Keratinocyte (primary cell): Measurements from ENCODE around the gene KPNA1. TPM values are rescaled to one million over a fixed set of nuclear protein-coding genes. Genes with fewer than 3 reads are reported as not detected.
"Not testable (repeated sequence)": the region's sequence is repeated elsewhere in the genome, so short reads cannot be mapped to it uniquely, and the experiment has no call there.

Experiments used
- DNase-seq: peaks from one replicate; pipeline ENCODE4 v3.0.0-alpha.2; 2011; ENCODE audit warnings: low read depth, missing footprints, low spot score
- FAIRE-seq: peaks from 2 replicates; lab custom pipeline; 2011; peaks lifted over from hg19 to GRCh38; lab: Jason Lieb, UNC
- H2AFZ ChIP-seq: 2 replicates; pipeline ENCODE4 v1.6.0; 2012; ENCODE audit warnings: low read length, control low read depth, inconsistent platforms; ENCODE audit not compliant: control insufficient read depth
- H3K27ac ChIP-seq: 2 replicates; pipeline ENCODE4 v1.5.1; 2011; ENCODE audit warnings: low read length; ENCODE audit not compliant: control insufficient read depth, insufficient read depth
- H3K27me3 ChIP-seq: 3 replicates; pipeline ENCODE4 v1.6.0; 2011; ENCODE audit warnings: low read length; ENCODE audit not compliant: control insufficient read depth, insufficient read depth; ENCODE audit errors: extremely low read depth
- H3K36me3 ChIP-seq, 2 experiments: 2 replicates in 1 of 2; 3 replicates in 1 of 2; pipeline ENCODE4 v1.5.1; 2011; ENCODE audit warnings: low read length in 2 of 2, mild to moderate bottlenecking in 1 of 2; ENCODE audit not compliant: control insufficient read depth in 2 of 2, insufficient read depth in 2 of 2; ENCODE audit errors: extremely low read depth in 1 of 2
- H3K4me1 ChIP-seq: 3 replicates; pipeline ENCODE4 v1.5.1; 2011; ENCODE audit warnings: low read length; ENCODE audit not compliant: control insufficient read depth, insufficient read depth; ENCODE audit errors: extremely low read depth
- H3K4me2 ChIP-seq: 3 replicates; pipeline ENCODE4 v1.6.0; 2011; ENCODE audit warnings: low read depth, low read length; ENCODE audit not compliant: control insufficient read depth, insufficient read depth; ENCODE audit errors: extremely low read depth
- H3K4me3 ChIP-seq, 3 experiments: fragments of 200-600 bp in 1 of 3; sonication (generic) in 1 of 3; 2 replicates in 2 of 3; 3 replicates in 1 of 3; pipeline ENCODE4 v1.5.1; 2011 to 2016; ENCODE audit warnings: low read length in 3 of 3, mild to moderate bottlenecking in 3 of 3, control low read depth in 2 of 3, inconsistent platforms in 1 of 3, low read depth in 1 of 3, mixed read lengths in 1 of 3, mixed run types in 1 of 3, moderate library complexity in 1 of 3; ENCODE audit not compliant: control insufficient read depth in 2 of 3, insufficient read depth in 2 of 3; ENCODE audit errors: extremely low read depth in 1 of 3
- H3K79me2 ChIP-seq: 2 replicates; pipeline ENCODE4 v1.6.0; 2012; ENCODE audit warnings: low read length; ENCODE audit not compliant: control insufficient read depth, insufficient read depth
- H3K9ac ChIP-seq: 3 replicates; pipeline ENCODE4 v1.6.0; 2011; ENCODE audit warnings: low read length; ENCODE audit not compliant: control insufficient read depth, insufficient read depth; ENCODE audit errors: extremely low read depth
- H3K9me1 ChIP-seq: 3 replicates; pipeline ENCODE4 v1.6.0; 2011; ENCODE audit warnings: low read length; ENCODE audit not compliant: control insufficient read depth, insufficient read depth; ENCODE audit errors: extremely low read depth
- H3K9me3 ChIP-seq: 2 replicates; pipeline ENCODE4 v1.5.1; 2012; ENCODE audit warnings: low read depth, low read length; ENCODE audit not compliant: control insufficient read depth
- H4K20me1 ChIP-seq: 3 replicates; pipeline ENCODE4 v1.6.0; 2011; ENCODE audit warnings: low read length; ENCODE audit not compliant: control insufficient read depth, insufficient read depth; ENCODE audit errors: extremely low read depth
- CTCF ChIP-seq, 3 experiments: IDR thresholded peaks in 1 of 3; conservative IDR thresholded peaks in 1 of 3; optimal IDR thresholded peaks in 1 of 3; 2 replicates in 2 of 3; 3 replicates in 1 of 3; pipeline versions ENCODE3 to v1.5.1; 2011; ENCODE audit warnings: low read length in 3 of 3, mild to moderate bottlenecking in 3 of 3, moderate library complexity in 2 of 3, control low read depth in 1 of 3, inconsistent platforms in 1 of 3; ENCODE audit not compliant: insufficient read depth in 2 of 3; ENCODE audit errors: extremely low read depth in 1 of 3
- EZH2 ChIP-seq: IDR thresholded peaks from one replicate; pipeline ENCODE4 v1.6.1; 2012; ENCODE audit warnings: inconsistent platforms, mild to moderate bottlenecking, low read length, moderate library complexity
- dilution Hi-C: fragments of 300-500 bp; cut with MboI; formaldehyde crosslinking; loops from one replicate; pipeline ENCODE4 v1.7.0; 2020; ENCODE audit warnings: low sequenced_read_pairs; ENCODE audit not compliant: extremely low pct_ligation_motif_present
- polyA plus RNA-seq, 5 experiments: library from polyadenylated mRNA; depleted of rRNA in 3 of 5; stranded (reverse) in 3 of 5; stranded (forward) in 1 of 5; unstranded in 1 of 5; fragments of >200 nt; gene quantifications; 1 replicate in 1 of 5; 2 replicates in 3 of 5; 3 replicates in 1 of 5; pipeline versions ENCODE4 v1.2.1 to v1.2.3, GENCODE V29; 2011 to 2012; ENCODE audit warnings: missing spikeins in 2 of 5, low read depth in 1 of 5, low replicate concordance in 1 of 5

The KPNA1 gene
- polyA plus RNA-seq, 1 donor (not counting 4 experiments of a cell fraction or from before 2014, with no cell fraction given) = 66.7 TPM

- no peak overlapping the region for H3K27ac ChIP-seq
- no peak overlapping the region for H3K4me2 ChIP-seq
- H3K27me3 ChIP-seq = no peaks in the 10 kb centered on the region
- peaks cover 3% of the 10 kb centered on the region for H3K9me1 ChIP-seq
- TF ChIP-seq CTCF (optimal IDR thresholded peaks at IDR 0.05 in 1 of 3, IDR thresholded peaks at IDR 0.05 in 1 of 3, conservative IDR thresholded peaks at IDR 0.05 in 1 of 3; ENCODE audit: extremely low read depth in 1 of 3, insufficient read depth in 2 of 3, low read length in 3 of 3) = no peak
- no peak for TF ChIP-seq EZH2
- H3K9me3 ChIP-seq = no peaks in the 10 kb centered on the region
- no peak overlapping the region for H3K9ac ChIP-seq
- FAIRE-seq (no peak), DNase-seq (no peak)
- H2AFZ ChIP-seq = no peak overlapping the region
- H3K4me1 ChIP-seq = peaks cover 7% of the 10 kb centered on the region
- H3K36me3 ChIP-seq = no peaks in the 10 kb centered on the region
- peaks cover 95% of the 10 kb centered on the region for H3K79me2 ChIP-seq
- dilution Hi-C loops = no loop called here
- H3K4me3 ChIP-seq = no peak overlapping the region
- peaks cover 27% of the 10 kb centered on the region for H4K20me1 ChIP-seq
These were observed 9.1 kb downstream of the KPNA1 start for GRCh38 chr3:122505676-122506075.

GRCh38 chr3:122502941-122503340 lies 11.8 kb downstream of the KPNA1 start:
- no peaks in the 10 kb centered on the region for H3K9me3 ChIP-seq
- no peak overlapping the region for H2AFZ ChIP-seq
- no peaks in the 10 kb centered on the region for H3K9me1 ChIP-seq
- DNase-seq (no peak), FAIRE-seq (no peak)
- no peak overlapping the region for H3K9ac ChIP-seq
- H3K4me1 ChIP-seq = peaks cover 5% of the 10 kb centered on the region
- H3K79me2 ChIP-seq = peaks cover 75% of the 10 kb centered on the region
- no peak for TF ChIP-seq EZH2
- no peak overlapping the region for H3K4me3 ChIP-seq
- H3K27me3 ChIP-seq = no peaks in the 10 kb centered on the region
- dilution Hi-C loops = no loop called here
- H3K36me3 ChIP-seq = no peaks in the 10 kb centered on the region
- peaks cover 17% of the 10 kb centered on the region for H4K20me1 ChIP-seq
- no peak overlapping the region for H3K27ac ChIP-seq
- H3K4me2 ChIP-seq = no peak overlapping the region

- no peaks in the 10 kb centered on the region for H3K36me3 ChIP-seq
- dilution Hi-C loops = no loop called here
- H2AFZ ChIP-seq = no peak overlapping the region
- H3K27me3 ChIP-seq = no peaks in the 10 kb centered on the region
- peaks cover 67% of the 10 kb centered on the region for H3K79me2 ChIP-seq
- no peaks in the 10 kb centered on the region for H3K9me3 ChIP-seq
- TF ChIP-seq EZH2 (no peak), CTCF (optimal IDR thresholded peaks at IDR 0.05 in 1 of 3, IDR thresholded peaks at IDR 0.05 in 1 of 3, conservative IDR thresholded peaks at IDR 0.05 in 1 of 3; ENCODE audit: extremely low read depth in 1 of 3, insufficient read depth in 2 of 3, low read length in 3 of 3) (no peak)
- no peaks in the 10 kb centered on the region for H3K9me1 ChIP-seq
- DNase-seq (no peak), FAIRE-seq (no peak)
- peaks cover 16% of the 10 kb centered on the region for H4K20me1 ChIP-seq
- H3K4me3 ChIP-seq = no peak overlapping the region
- peaks cover 12% of the 10 kb centered on the region for H3K4me1 ChIP-seq
- no peak overlapping the region for H3K9ac ChIP-seq
- no peak overlapping the region for H3K4me2 ChIP-seq
- no peak overlapping the region for H3K27ac ChIP-seq
These were observed 12.6 kb downstream of the KPNA1 start for GRCh38 chr3:122502139-122502538.

GRCh38 chr3:122500964-122501363 lies 13.8 kb downstream of the KPNA1 start:
- H3K4me3 ChIP-seq, H2AFZ ChIP-seq, H3K36me3 ChIP-seq, H3K9me1 ChIP-seq, H3K9me3 ChIP-seq, DNase-seq, dilution Hi-C loops, FAIRE-seq, H3K27ac ChIP-seq, H3K27me3 ChIP-seq, H3K4me2 ChIP-seq, H3K9ac ChIP-seq: not testable (repeated sequence)
- peaks cover 23% of the 10 kb centered on the region for H3K4me1 ChIP-seq
- peaks cover 64% of the 10 kb centered on the region for H3K79me2 ChIP-seq
- peaks cover 16% of the 10 kb centered on the region for H4K20me1 ChIP-seq
